ENCODE results near the gene PATJ.

DNA sequence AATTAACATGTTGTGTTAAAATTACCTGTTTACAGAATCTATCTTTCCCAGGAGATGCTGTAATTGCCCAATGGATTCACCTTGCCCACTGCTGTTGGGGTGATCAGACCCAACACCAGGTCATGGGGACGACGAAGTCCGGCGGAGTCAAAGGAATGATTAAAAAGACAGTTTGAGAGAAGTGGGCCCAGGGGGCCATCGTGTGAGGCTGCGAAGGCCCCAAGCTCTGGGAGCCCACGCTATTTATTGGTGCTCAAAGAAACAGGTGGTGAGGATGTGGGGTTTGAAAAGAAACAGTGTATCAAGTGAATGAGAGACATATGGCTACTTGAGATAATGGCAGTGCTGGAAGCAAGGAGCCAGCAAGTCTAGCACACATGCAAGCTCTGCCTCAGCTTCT lies 436.1 kb downstream of the PATJ start:
- TF ChIP-seq TAF1 (IDR thresholded peaks at IDR 0.05; ENCODE audit: low read depth, low read length) (no peak), POLR2AphosphoS5 (IDR thresholded peaks at IDR 0.05; ENCODE audit: low read depth, low read length) (no peak), POU2F2 (IDR thresholded peaks at IDR 0.05; ENCODE audit: low read depth, low read length) (no peak)
